ENCODE data around the gene AMMECR1.
"Not testable (repeated sequence)": the region's sequence is repeated elsewhere in the genome, so short reads cannot be mapped to it uniquely, and the experiment has no call there.

The AMMECR1 gene

DNA sequence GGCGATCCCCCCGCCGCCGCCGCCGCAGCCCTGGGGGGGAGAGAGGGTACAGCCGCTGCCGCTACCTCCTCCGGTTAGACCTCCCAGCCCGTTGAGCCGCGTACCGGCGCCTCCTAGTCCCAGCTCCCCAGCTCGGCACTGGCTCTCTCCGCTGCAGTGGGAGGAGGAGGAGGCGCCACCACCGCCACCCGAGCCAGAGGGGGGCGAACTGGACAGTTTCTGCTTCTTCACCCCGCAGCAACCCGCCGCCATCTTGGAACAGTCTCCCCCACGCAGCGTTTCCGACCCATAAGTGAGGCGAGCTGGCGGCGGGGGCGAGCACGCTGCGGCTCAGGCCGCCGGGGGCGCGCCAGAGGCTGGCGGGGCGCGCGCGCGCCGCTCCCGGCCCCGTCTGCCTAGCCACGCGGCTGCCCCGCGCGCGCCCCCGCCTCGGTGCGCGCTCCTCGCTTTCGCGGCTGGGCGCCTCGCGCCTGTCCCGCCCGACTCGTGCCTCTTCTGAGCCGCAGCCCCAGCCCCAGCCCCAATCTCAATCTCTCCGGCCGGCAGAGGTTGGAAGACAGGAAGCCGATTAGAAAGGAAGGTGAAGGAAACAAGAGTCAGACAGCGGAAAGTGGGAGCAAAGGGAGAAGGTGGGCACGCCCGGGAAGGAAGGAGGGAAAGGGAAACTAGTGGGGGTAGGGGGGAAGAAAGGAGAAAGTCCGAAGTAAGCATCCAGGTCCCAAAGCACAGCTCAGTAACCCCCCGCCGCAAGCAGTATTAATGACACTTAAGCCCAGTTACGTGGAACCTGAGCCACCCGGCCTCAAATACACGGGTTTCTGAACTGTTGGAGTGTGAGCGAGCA is at the start of gene AMMECR1:
AMMECR1 (minus strand) TSS at position 266 of the 844 bp plus-strand sequence; CDS start at position 252, 14 bp downstream.
- peak; percentile 80 for DNase-seq

DNA sequence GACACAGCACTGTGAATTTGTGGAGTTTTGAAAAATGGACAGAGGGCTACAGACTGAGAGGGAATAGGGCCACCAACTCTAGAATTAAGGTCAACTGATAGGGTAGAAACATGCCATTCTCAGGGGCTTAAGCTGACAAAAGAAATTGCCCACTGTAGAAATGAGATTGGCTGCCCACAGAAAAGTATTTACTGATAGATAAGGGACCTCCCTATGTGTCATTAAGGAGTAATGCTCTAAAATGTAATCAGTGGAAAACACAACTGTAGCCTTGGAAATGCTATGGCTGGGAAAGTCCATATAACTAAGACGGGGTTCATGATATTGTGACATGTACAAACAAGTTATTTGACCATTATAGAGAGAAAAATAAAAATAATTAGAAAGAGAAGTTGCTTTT is 45.4 kb upstream of the AMMECR1 start:
- no peak for DNase-seq

DNA sequence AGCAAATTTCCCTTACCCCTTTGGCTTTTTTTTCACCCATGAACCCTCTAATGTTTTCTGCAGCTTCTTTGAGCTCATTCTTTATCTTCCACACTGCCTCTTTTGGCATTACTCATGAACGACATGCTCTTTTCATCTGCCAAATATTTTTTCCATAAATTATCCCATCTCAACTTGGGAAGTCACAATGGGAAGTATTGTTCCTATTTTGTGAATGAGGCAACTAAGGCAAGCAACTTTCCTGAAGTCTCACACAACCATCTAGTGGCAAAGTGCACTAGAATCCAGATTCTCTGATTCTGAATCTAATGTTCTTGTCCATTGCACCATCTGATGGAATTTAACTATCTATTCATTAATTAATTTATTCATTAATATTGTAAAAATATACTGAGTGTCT is 41.4 kb upstream of the AMMECR1 start:
- DNase-seq = no peak

DNA sequence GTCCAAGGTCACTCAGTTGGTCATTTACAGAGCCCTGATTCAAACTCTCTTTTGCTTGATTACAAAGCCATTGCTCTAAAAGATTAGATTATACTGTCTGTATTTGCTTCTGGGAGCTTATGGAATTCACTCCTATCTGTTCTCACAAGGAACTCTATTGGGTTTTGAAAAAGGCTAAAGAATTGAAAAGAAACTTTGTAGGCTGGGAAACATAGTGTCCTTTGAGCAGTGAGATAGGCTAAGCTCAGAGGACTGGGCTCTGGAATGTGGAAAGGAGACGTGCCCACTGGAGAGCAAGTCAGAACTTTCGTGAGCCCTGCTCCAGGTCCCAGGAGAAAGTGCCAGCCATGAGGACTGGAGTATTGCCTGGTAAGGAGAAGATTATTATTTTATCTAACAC is 40.7 kb upstream of the AMMECR1 start, which contains the start of gene RTL9:
RTL9 (plus strand) TSS at position 301 of the 400 bp plus-strand sequence. CDS start 91,770 bp downstream, outside the sequence.
- DNase-seq = no peak

DNA sequence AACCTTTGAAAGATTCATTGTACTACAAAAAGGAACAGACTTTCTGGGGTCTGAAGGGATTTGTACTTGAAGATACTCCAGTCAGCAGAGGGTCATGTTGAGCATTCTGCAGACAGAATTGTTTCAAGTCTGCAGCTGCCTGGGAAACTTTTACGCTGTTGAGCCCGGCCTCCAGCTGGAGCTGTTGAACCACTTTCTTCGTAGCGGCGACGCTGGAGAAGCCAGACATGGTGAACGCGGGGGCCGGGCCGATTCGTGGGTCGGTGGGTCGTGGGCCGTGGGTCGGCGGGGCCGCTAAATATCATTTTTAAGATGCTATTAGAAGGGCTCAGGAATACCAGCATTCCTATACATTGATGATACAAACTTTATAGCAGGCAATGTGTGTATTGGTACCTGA is 28.8 kb upstream of the AMMECR1 start:
- peak; percentile 7 for DNase-seq

DNA sequence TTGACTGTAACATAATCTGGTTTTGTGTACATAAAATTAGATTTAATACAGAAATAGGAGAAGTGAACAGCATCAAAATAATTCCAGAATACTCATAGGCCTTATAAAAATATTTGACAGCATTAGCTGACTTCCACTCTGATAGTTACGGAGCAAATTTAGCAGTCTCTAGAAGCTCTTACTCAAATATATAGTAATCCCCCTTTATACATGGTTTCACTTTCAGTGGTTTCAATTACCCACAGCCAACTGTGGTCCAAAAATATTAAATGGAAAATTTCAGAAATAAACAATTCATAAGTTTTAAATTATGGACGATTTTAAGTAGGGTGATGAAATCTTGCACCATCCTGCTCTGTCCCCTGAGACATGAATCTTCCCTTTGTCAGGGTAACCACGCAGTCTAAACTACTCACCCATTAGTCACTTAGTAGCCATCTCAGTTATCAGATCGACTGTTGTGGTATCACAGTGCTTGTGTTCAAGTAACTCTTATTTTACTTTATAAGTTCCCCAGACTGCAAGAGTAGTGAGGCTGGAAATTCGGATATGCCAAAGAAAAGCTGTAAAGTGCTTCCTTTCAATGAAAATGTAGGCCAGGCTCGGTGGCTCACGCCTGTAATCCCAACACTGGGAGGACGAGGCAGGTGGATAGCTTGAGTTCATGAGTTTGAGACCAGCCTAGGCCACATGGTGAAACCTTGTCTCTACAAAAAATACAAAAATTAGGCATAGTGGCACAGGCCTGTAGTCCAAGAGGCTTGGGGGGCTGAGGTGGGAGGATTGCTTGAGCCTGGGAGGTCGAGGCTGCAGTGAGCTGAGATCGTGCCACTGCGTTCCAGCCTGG is 23.5 kb upstream of the AMMECR1 start:
- DNase-seq = peak; percentile 93

DNA sequence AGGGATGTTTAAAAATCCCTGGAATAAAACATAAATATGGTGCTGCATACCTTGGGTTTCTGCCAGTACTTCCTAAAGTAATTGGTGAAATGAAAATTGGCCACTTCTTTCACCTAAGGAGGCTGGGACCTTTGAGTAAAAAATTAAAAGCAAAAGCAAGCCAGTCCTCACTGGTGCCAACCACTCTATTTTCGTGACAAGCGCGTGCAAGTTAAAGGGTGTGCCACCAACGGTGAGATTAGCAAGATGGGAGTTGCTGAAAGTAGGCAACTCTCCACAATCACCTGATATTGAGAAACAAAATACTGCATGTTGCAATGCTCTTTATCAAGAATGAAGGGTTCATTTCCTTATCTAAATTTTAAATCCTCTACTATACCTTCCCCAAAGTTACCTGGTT is 21.1 kb upstream of the AMMECR1 start:
- no peak for DNase-seq

DNA sequence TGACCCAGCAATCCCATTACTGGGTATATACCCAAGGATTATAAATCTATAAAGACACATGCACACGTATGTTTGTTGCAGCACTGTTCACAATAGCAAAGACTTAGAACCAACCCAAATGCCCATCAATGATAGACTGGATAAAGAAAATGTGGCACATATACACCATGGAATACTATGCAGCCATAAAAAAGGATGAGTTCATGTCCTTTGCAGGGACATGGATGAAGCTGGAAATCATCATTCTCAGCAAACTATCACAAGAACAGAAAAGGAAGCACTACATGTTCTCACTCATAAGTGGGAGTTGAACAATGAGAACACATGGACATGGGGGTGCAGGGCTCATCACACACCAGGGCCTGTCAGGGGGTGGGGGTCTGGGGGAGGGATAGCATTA is 15.6 kb upstream of the AMMECR1 start:
- DNase-seq = not testable (repeated sequence)

DNA sequence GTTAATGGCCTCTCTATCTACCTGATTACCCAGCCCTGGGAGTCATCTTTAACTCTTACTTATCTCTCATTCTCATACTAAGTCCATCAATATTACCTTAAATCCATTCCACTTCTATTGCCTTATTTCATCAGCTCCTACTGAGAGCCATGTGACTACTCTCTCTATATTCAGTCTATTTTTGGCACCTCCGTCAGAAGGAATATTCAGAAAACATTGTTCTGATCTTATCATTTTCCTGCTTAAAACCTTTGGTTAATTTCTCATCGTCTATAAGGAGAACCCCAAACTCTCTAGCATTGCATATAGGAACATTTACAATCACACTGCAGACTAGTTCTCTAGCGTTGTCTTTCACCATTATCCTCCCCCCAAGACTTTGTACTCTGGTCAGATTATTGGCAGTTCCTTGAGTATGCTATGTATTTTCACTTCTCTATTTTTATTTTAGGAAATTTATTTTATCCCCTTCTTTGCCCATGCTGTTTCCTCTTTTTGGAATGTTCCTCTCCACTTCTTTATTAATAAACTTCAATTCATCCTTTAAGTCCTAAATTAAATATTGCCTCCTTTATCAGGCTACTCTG is 13.7 kb upstream of the AMMECR1 start:
- no peak for DNase-seq

DNA sequence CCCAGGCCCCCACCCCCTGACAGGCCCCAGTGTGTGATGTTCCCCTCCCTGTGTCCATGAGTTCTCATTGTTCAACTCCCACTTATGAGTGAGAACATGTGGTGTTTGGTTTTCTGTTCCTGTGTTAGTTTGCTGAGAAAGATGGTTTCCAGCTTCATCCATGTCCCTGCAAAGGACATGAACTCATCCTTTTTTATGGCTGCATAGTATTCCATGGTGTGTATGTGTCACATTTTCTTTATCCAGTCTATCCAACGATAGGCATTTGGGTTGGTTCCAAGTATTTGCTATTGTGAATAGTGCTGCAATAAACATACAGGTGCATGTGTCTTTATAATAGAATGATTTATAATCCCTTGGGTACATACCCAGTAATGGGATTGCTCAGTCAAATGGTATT is 10.7 kb upstream of the AMMECR1 start:
- DNase-seq = not testable (repeated sequence)

DNA sequence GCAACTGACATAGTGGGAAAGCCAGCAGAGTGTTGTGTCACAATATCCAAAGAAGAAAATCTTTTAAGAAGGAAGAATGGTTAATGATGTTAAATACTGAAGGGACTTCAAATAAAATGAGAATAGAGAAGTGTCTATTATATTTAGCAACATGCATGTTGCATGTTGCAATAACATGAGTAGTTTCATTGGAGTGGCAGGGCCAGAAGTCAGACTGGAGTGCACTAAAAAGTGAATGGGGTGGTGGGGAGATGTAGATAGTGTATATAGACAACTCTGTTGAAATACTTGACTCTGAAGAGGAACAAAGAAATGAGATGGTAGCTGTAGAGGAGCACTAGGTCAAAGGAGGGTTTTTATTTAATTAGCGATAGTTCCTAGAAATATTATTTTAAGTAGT is 9.5 kb upstream of the AMMECR1 start:
- DNase-seq = no peak

DNA sequence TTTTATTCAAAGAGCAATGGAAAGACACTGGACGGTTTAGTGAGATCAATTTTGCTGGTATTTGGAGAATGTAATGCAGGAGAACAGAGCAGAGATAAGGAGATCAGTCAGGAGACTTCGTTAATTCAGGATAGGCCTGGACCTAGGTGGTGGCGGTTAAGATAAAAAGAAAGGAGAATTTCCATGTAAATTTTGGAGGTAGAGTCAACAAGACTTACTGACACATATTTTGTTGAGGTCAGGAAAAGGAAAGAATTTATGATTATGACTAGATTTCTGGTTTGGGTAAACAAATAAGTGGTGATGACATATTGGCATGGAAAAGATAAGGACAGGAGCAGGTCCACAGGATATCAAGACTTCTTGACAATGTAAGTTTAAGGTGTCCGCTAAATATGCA is 8.8 kb upstream of the AMMECR1 start:
- DNase-seq = no peak

DNA sequence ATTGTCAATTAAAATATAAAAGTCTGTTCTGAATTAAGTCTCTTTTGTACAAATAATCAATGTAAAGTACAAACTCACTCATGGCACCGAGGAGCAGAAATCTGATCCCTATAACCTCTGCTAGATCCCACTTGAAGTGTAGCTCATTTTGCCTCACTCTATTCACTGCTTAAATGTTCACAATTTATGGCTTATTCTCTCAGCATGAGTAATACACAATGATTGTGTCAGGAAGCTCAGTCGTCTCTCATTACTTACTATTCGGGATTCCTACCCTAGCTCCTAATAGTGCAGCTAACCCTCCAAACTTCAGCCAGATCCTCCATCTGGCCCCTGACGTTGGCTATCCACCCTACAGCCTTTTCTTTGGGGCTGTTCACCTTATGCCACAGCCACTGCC is 4.7 kb upstream of the AMMECR1 start:
- DNase-seq = peak; percentile 56

DNA sequence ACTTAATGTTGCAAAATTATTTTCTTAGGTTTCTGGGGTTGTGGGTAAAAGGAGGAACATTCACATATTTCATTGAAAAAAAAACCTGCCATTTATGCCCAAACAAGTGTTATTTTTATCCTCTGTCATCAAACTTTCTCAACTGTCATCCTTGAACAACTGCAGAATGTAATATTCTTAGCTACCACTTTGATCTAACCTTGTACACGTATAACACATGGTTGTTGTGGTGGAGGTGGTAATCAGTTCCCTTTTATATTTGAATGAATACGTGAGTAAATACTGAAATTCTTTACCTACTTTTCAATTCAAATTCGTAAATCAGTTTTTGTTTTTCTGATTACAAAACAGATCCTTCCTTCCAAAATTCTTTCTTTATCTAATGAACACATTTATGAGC is 3.8 kb upstream of the AMMECR1 start:
- no peak for DNase-seq

DNA sequence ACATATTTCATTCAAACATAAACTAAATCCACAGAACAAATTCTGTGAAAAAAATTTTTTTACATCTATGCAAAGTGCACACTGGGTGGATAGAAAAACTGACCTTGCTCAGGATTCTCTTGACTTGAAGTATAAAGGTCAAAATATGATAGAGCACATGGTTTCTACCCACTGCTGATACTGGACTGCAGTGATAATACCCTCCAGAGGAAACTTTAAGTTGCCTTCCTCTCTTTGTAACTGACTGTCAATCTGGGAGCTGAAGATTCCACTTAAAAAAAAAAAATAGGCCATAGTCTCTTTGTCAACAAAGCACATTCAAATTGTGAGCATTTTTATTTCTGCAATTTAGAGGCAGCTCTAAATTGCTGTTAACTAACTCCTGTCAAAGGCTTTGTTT is 3.2 kb upstream of the AMMECR1 start:
- DNase-seq = no peak

DNA sequence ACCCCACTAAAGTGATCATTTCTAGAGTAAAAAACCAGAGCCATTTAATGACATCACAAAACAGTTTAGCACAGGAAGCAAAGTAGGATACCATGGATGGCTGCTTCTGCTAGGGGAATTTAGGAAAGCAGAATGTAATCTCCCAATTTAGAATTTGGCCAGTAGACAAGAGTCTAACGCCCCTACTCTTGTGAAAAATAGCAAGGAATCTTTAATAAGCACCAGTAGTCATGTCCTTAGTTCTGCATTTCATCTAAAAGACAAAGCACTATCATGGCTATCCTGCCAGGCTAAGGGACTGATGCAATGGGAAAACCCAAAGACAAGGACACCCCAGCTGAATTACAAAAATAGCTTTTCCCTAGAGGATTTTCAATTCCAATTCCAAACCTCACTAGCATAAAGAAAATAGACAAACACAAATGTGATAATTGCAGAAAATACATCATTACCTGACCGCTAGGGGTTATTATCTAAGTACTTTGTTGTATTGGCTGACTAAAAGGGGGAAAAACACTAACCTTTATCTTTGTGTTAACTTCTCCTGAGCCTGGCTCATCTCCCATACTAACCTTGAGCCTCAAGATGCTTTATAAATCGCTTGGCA is 2.6 kb upstream of the AMMECR1 start:
- DNase-seq = no peak

DNA sequence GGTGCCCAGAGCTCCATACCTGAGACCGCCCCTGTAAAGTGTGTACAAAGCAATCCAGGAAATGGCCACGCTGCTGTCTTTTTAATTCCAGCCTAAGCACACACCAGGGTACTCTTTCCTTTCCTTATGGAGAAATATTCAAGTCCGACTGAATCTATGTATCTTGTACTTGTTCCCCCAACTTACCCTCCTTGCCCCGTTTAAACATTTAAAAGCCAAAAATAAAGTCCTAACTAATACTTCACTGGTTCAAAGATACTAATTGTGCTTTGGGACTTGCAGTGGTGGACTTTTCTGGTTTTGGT is 731 bp upstream of the AMMECR1 start:
- no peak for DNase-seq

DNA sequence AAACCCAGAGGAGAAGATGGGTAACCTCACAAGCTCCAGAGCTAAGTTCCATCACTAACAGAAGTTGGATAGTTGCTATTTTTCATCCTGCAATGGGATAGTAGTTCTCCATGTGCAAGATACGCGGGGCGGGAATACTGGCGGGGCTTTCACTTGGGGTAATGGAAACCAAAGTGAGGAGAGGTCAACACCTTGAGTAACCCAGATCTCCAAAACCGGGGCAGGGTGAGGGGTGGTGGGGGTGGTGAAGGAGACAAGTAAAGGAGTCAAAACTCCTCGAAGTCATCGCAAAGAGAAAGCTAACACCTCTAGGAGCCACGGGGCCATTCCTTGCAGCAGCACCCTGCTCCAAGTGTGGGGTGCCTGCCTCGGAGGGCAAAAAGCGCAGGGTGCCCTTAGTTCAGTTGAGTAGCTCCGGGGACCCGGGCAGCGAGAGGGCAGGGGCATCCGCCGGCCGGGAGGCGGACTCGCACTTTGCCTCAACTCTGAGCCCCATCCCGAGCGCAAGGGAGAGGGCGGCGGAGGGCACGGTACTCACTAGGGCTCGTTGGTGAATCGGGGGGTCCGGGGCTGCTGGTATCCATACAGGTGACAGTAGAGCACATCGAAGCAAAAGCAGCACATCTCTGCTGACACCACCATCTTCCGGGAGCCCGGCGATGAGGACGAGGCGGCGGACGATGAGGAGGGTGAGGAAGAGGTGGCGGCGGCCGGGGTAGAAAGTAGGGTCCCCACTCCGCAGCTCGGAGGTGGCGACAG is 645 bp downstream of the AMMECR1 start:
- no peak for DNase-seq

DNA sequence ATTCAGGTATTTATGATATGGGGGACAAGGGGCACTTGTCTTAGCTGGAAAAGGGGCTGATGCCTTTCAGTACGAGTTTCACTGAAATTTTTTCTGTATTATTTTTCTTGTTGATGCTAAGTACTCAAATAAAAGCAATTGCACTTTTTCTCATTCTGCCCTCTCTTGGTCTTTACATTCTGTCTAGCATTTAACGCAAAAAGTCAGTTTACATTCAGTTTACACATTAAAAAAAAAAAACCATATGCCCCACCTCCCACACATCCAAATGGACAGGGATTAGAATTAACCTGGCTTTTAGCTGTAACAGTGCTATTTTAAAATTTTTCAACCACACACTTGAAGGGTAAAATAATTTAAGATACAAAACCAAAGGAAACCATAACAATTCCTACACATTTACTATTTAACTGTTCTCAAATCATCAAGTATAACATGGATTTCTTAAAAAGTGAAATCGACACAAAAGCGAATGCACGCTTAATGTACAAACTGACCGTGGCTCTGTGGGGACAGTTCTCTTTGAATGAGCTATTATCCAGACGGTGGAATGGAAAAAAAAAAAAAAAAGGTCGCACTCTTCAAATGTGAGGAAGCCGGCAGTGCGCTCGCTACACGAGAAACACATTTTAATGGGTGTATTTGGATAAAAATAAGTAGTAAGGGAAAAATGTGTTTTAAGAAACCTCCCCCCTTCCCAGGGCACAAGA is 1.4 kb downstream of the AMMECR1 start:
- DNase-seq = no peak

DNA sequence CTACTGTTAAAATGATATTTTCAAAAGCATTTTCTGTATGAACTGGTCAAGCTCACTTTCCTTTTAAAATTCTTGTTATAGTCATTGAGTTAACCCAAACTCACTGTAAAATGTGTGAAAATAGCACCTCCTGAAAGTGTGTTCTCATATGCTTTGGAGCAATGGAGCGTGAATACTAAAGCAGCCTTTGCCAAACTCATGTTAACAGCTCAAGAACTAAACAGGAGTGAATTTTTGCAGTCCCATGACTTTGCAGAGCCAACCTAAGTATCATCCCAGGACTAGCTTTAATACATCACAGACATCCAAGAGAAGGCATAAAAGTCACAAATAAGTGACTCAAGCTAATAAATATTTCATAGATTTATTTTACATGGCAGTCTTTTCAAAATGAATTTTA is 2.3 kb downstream of the AMMECR1 start:
- DNase-seq = no peak

DNA sequence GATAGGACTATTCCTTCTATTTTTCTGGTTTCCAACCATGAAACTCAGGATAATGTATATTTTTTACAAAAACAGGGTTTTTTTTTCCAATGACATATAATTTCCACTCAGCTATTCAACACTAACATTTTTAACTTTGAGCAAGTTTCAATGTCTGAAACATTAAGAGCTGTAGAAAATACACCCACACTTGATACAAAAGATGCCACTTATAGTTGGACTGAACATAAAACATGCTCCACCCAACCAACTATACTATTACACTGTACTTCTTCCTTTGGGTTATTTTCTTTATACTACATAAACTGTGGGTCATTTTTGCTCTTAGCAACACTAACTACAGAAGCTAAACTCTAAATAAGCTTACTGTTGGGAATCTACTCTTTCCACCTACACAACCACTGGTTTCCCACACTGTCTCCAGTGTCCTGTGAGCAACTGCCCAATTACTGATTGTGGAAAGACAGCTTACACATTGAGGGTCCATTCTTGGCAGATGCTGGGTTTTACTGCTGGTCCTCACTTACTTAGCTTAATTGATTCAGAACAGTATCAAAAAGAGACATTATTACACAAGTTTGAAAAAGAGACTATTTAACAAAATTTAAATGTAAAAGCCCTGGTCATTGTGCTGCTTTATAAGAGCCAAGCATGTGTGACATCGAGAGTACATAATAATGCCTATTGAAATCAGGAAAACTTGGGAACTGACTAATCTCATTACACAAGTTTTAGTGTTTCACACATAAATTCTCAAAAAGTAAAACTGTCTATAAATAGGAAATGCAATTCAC is 6.3 kb downstream of the AMMECR1 start:
- DNase-seq = no peak

All from fibroblast of skin of right quadriceps (primary cell).